Ishikawa (cell line): ENCODE results near the gene ADGRG1.

Experiments used
- CEBPB ChIP-seq: IDR thresholded peaks from 2 replicates; pipeline ENCODE4 v1.6.1; 2012
- CREB1 ChIP-seq: IDR thresholded peaks from 2 replicates; pipeline ENCODE4 v1.6.1; 2012; ENCODE audit warnings: low read depth
- EGR1 ChIP-seq: IDR thresholded peaks from 2 replicates; pipeline ENCODE4 v1.6.1; 2012
- EP300 ChIP-seq: IDR thresholded peaks from 2 replicates; pipeline ENCODE4 v1.6.1; 2012; ENCODE audit warnings: borderline replicate concordance
- FOXM1 ChIP-seq: IDR thresholded peaks from 2 replicates; pipeline ENCODE4 v1.6.1; 2012; ENCODE audit warnings: low read depth, borderline replicate concordance
- NFIC ChIP-seq: IDR thresholded peaks from 2 replicates; pipeline ENCODE4 v1.6.1; 2012
- RAD21 ChIP-seq: IDR thresholded peaks from 2 replicates; pipeline ENCODE4 v1.6.1; 2012; ENCODE audit warnings: low read depth
- TAF1 ChIP-seq: IDR thresholded peaks from 2 replicates; pipeline ENCODE4 v1.6.1; 2012; ENCODE audit warnings: low read depth, mild to moderate bottlenecking
- TCF12 ChIP-seq: IDR thresholded peaks from 2 replicates; pipeline ENCODE4 v1.6.1; 2012; ENCODE audit warnings: low read depth
- TEAD4 ChIP-seq: IDR thresholded peaks from 2 replicates; pipeline ENCODE4 v1.6.1; 2012
- YY1 ChIP-seq: IDR thresholded peaks from 2 replicates; pipeline ENCODE4 v1.6.1; 2012; ENCODE audit warnings: low read depth
- ZBTB7A ChIP-seq: IDR thresholded peaks from 2 replicates; pipeline ENCODE4 v1.6.1; 2012; ENCODE audit warnings: low read depth
- TF ChIP-seq, protein P1 (sequence below): IDR thresholded peaks from 2 replicates; pipeline ENCODE4 v1.6.1; 2012
- TF ChIP-seq, protein P2 (sequence below): IDR thresholded peaks from 2 replicates; pipeline ENCODE4 v1.6.1; 2012
- TF ChIP-seq, protein P3 (sequence below): IDR thresholded peaks from 2 replicates; pipeline ENCODE4 v1.6.1; 2012; ENCODE audit warnings: low read depth, mild to moderate bottlenecking

Gene ADGRG1

DNA sequence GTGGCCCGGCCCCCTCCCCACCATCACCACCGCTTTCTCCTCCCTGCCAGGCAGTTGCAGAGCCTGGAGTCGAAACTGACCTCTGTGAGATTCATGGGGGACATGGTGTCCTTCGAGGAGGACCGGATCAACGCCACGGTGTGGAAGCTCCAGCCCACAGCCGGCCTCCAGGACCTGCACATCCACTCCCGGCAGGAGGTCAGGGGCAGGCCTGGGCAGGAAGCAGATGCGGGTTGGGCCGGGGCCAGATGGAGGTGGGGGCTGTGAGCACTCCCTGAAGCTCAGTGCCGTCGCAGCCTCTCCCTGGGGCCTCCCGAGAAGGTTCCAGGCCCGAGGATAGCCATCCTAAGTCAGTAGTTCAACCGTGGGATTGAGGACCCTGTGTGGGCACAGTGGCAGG lies 25.5 kb downstream of the ADGRG1 start:
- TF ChIP-seq EGR1 (no peak), CEBPB (no peak), TEAD4 (no peak)

- TF ChIP-seq TCF12 (no peak), YY1 (no peak), CREB1 (no peak), EGR1 (no peak), NFIC (no peak), RAD21 (no peak), FOXM1 (no peak), CEBPB (no peak), EP300 (no peak), ZBTB7A (no peak)
Measured at GRCh38 chr16:57656342-57656955, 28.0 kb downstream of the ADGRG1 start.

GRCh38 chr16:57657228-57657627 lies 28.8 kb downstream of the ADGRG1 start:
- TF ChIP-seq EGR1 (no peak), NFIC (no peak), CEBPB (no peak), TEAD4 (no peak), EP300 (no peak), ZBTB7A (no peak), YY1 (no peak), TCF12 (no peak), CREB1 (no peak), FOXM1 (no peak), RAD21 (no peak), TAF1 (no peak)
- TF ChIP-seq, protein P1, sequence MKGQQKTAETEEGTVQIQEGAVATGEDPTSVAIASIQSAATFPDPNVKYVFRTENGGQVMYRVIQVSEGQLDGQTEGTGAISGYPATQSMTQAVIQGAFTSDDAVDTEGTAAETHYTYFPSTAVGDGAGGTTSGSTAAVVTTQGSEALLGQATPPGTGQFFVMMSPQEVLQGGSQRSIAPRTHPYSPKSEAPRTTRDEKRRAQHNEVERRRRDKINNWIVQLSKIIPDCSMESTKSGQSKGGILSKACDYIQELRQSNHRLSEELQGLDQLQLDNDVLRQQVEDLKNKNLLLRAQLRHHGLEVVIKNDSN: no peak

- TF ChIP-seq NFIC: no peak
- no peak for TF ChIP-seq CEBPB
- TF ChIP-seq, protein P2, sequence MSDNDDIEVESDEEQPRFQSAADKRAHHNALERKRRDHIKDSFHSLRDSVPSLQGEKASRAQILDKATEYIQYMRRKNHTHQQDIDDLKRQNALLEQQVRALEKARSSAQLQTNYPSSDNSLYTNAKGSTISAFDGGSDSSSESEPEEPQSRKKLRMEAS: no peak
- no peak for TF ChIP-seq YY1
- TF ChIP-seq CREB1: no peak
- TF ChIP-seq TEAD4: no peak
- TF ChIP-seq, protein P1: no peak
- no peak for TF ChIP-seq RAD21
- no peak for TF ChIP-seq TCF12
- no peak for TF ChIP-seq TAF1
- TF ChIP-seq FOXM1: no peak
Measured at GRCh38 chr16:57658130-57658877, 29.9 kb downstream of the ADGRG1 start.

- TF ChIP-seq RAD21: no peak
- no peak for TF ChIP-seq TAF1
- no peak for TF ChIP-seq TEAD4
- no peak for TF ChIP-seq TCF12
- no peak for TF ChIP-seq CREB1
- no peak for TF ChIP-seq CEBPB
- no peak for TF ChIP-seq YY1
- TF ChIP-seq NFIC: no peak
- TF ChIP-seq FOXM1: no peak
- TF ChIP-seq, protein P3, sequence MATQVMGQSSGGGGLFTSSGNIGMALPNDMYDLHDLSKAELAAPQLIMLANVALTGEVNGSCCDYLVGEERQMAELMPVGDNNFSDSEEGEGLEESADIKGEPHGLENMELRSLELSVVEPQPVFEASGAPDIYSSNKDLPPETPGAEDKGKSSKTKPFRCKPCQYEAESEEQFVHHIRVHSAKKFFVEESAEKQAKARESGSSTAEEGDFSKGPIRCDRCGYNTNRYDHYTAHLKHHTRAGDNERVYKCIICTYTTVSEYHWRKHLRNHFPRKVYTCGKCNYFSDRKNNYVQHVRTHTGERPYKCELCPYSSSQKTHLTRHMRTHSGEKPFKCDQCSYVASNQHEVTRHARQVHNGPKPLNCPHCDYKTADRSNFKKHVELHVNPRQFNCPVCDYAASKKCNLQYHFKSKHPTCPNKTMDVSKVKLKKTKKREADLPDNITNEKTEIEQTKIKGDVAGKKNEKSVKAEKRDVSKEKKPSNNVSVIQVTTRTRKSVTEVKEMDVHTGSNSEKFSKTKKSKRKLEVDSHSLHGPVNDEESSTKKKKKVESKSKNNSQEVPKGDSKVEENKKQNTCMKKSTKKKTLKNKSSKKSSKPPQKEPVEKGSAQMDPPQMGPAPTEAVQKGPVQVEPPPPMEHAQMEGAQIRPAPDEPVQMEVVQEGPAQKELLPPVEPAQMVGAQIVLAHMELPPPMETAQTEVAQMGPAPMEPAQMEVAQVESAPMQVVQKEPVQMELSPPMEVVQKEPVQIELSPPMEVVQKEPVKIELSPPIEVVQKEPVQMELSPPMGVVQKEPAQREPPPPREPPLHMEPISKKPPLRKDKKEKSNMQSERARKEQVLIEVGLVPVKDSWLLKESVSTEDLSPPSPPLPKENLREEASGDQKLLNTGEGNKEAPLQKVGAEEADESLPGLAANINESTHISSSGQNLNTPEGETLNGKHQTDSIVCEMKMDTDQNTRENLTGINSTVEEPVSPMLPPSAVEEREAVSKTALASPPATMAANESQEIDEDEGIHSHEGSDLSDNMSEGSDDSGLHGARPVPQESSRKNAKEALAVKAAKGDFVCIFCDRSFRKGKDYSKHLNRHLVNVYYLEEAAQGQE: no peak
- TF ChIP-seq, protein P2: no peak
- TF ChIP-seq, protein P1: no peak
- no peak for TF ChIP-seq EGR1
Measured at GRCh38 chr16:57658878-57659674, 30.6 kb downstream of the ADGRG1 start.

DNA sequence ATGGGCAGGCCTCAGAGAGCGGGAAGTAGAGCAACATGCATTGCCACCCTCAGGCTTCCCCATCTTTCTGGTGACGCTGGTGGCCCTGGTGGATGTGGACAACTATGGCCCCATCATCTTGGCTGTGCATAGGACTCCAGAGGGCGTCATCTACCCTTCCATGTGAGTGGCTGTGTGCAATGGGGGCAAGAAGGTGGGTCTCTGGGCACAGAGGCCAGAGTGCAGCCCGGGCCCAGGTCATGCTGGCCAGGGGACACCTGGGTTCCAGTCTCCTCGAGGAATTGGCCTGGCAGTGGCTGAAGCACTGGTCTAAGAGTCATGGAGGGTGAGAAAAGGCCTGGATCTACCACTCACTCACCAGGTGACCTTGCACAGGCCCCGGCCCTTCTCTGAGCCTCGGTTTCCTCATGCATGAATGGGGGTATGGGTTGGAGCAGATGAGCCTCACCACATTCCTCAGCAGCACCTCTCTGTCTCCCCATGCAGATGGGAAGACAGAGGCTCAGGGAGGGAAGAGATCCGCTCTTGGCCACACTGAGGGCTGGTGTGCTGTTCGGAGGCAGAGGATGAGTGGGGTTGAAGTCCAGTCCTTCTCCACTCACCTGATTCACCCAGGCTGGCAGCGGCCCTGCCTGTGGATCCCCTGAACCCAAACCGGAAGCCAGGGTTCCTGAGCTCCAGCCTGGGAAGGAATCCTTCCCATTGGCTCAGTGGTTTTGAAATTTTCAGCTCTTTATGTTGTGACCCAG lies 32.5 kb downstream of the ADGRG1 start:
- TF ChIP-seq TCF12 (no peak), RAD21 (no peak), NFIC (no peak), TEAD4 (no peak), CREB1 (no peak), YY1 (no peak), EGR1 (no peak), CEBPB (no peak), EP300 (no peak), TAF1 (no peak)
- TF ChIP-seq, protein P3: no peak
